KMS-11 (cell line): ENCODE measurements around the gene AADACL3.

Experiments used
- H2AFZ ChIP-seq: fragments of 200-600 bp; sonication (generic); 2 replicates; pipeline ENCODE4 v1.6.1; 2016; ENCODE audit warnings: antibody characterized with exemption, mixed run types, low read depth
- H3K27ac ChIP-seq: fragments of 200-600 bp; sonication (generic); 2 replicates; pipeline ENCODE4 v1.6.1; 2016; ENCODE audit warnings: mild to moderate bottlenecking, mixed run types
- H3K27me3 ChIP-seq: fragments of 200-600 bp; sonication (generic); 2 replicates; pipeline ENCODE4 v1.6.1; 2017; ENCODE audit warnings: mild to moderate bottlenecking, low read depth, mixed run types, moderate library complexity; ENCODE audit not compliant: insufficient read depth
- H3K36me3 ChIP-seq: fragments of 200-600 bp; sonication (generic); 2 replicates; pipeline ENCODE4 v1.6.1; 2017; ENCODE audit warnings: mild to moderate bottlenecking, mixed run types; ENCODE audit not compliant: insufficient read depth
- H3K4me1 ChIP-seq: fragments of 200-600 bp; sonication (generic); 2 replicates; pipeline ENCODE4 v1.6.1; 2016; ENCODE audit warnings: mild to moderate bottlenecking, low read depth, mixed run types; ENCODE audit not compliant: poor library complexity, severe bottlenecking
- H3K4me2 ChIP-seq: fragments of 200-600 bp; sonication (generic); 2 replicates; pipeline ENCODE4 v1.7.0; 2016; ENCODE audit warnings: mild to moderate bottlenecking, mixed run types
- H3K4me3 ChIP-seq: fragments of 200-600 bp; sonication (generic); IDR thresholded peaks from 2 replicates; pipeline ENCODE4 v1.6.1; 2017; ENCODE audit warnings: low read depth, low read length, mixed read lengths; ENCODE audit not compliant: insufficient read depth
- H3K79me2 ChIP-seq: fragments of 200-600 bp; sonication (generic); 2 replicates; pipeline ENCODE4 v1.6.1; 2016; ENCODE audit warnings: low read depth, mixed run types; ENCODE audit not compliant: insufficient read depth
- H3K9ac ChIP-seq: fragments of 200-600 bp; sonication (generic); 2 replicates; pipeline ENCODE4 v1.6.1; 2016; ENCODE audit warnings: mild to moderate bottlenecking, mixed run types
- H4K20me1 ChIP-seq: fragments of 200-600 bp; sonication (generic); 2 replicates; pipeline ENCODE4 v1.6.1; 2016; ENCODE audit warnings: mild to moderate bottlenecking, mixed run types; ENCODE audit not compliant: insufficient read depth
- TF ChIP-seq, protein P1 (sequence below): fragments of 200-600 bp; sonication (generic); conservative IDR thresholded peaks from 2 replicates; pipeline ENCODE4 v1.6.1; 2017; ENCODE audit warnings: low read depth, mild to moderate bottlenecking, antibody characterized with exemption, low read length, moderate library complexity, mixed read lengths

The AADACL3 gene

DNA sequence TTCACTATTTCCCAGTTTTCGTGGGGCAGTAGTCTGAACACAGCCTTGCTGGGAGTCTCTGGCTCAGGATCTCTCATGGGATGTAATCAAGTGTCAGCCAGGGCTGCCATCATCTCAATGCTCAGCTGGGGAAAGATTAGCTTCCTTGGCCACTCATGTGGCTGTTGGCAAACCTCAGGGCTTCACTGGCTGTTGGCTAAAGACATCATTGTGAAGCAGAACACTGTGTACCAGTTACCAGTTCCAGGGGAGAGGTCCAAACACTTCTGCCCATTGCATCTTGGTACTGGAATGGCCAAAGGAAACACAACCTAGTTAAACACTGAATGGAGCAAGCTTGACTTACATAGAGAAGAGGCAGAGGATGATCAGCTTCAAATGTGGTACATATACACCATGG, 38.3 kb upstream of the AADACL3 start:
- Histone ChIP-seq H3K4me2 (no peak overlapping the region), H3K27ac (no peak overlapping the region), H3K79me2 (no peaks in the 10 kb centered on the region), H3K27me3 (no peaks in the 10 kb centered on the region), H3K4me3 (no peak overlapping the region), H2AFZ (no peak overlapping the region), H3K4me1 (no peaks in the 10 kb centered on the region), H3K36me3 (no peaks in the 10 kb centered on the region), H4K20me1 (no peaks in the 10 kb centered on the region), H3K9ac (no peak overlapping the region)
- TF ChIP-seq, protein P1, sequence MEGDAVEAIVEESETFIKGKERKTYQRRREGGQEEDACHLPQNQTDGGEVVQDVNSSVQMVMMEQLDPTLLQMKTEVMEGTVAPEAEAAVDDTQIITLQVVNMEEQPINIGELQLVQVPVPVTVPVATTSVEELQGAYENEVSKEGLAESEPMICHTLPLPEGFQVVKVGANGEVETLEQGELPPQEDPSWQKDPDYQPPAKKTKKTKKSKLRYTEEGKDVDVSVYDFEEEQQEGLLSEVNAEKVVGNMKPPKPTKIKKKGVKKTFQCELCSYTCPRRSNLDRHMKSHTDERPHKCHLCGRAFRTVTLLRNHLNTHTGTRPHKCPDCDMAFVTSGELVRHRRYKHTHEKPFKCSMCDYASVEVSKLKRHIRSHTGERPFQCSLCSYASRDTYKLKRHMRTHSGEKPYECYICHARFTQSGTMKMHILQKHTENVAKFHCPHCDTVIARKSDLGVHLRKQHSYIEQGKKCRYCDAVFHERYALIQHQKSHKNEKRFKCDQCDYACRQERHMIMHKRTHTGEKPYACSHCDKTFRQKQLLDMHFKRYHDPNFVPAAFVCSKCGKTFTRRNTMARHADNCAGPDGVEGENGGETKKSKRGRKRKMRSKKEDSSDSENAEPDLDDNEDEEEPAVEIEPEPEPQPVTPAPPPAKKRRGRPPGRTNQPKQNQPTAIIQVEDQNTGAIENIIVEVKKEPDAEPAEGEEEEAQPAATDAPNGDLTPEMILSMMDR, result no peak

GRCh38 chr1:12678350-12678749, 37.6 kb upstream of the AADACL3 start:
- no peaks in the 10 kb centered on the region for H3K36me3 ChIP-seq
- H4K20me1 ChIP-seq, result no peaks in the 10 kb centered on the region
- H3K79me2 ChIP-seq, result no peaks in the 10 kb centered on the region
- TF ChIP-seq, protein P1, result no peak
- H3K4me1 ChIP-seq, result no peaks in the 10 kb centered on the region
- no peak overlapping the region for H3K27ac ChIP-seq
- H3K9ac ChIP-seq, result no peak overlapping the region
- no peaks in the 10 kb centered on the region for H3K27me3 ChIP-seq
- no peak overlapping the region for H3K4me3 ChIP-seq
- H2AFZ ChIP-seq, result no peak overlapping the region
- no peak overlapping the region for H3K4me2 ChIP-seq

DNA sequence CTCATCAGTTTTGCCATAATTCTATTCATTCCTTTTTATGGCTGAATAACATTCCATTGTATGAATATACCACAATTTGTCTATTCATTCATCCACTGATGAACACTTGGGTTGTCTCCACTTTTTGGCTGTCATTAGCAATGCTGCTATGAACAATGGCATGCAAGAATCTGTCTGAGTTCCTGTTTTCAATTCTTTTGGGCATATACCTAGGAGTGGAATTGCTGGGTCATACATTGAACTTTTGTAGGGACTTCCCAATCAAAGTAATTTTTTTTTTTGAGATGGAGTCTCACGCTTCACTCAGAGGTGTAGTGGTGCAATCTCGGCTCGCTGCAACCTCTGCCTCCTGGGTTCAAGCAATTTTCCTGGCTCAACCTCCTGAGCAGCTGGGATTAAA, 37.1 kb upstream of the AADACL3 start:
- Histone ChIP-seq H3K27me3 (no peaks in the 10 kb centered on the region), H3K4me3 (no peak overlapping the region), H2AFZ (no peak overlapping the region), H3K9ac (no peak overlapping the region), H3K79me2 (no peaks in the 10 kb centered on the region), H3K27ac (no peak overlapping the region), H3K4me2 (no peak overlapping the region), H3K4me1 (no peaks in the 10 kb centered on the region), H4K20me1 (no peaks in the 10 kb centered on the region), H3K36me3 (no peaks in the 10 kb centered on the region)
- TF ChIP-seq, protein P1, result no peak

- no peaks in the 10 kb centered on the region; the same call in 1 of the 2 replicates for H3K27me3 ChIP-seq
- no peaks in the 10 kb centered on the region for H3K36me3 ChIP-seq
- no peaks in the 10 kb centered on the region for H3K4me1 ChIP-seq
- H3K4me2 ChIP-seq, result no peak overlapping the region
- no peaks in the 10 kb centered on the region for H4K20me1 ChIP-seq
- TF ChIP-seq, protein P1, result no peak
- H2AFZ ChIP-seq, result no peak overlapping the region
- H3K79me2 ChIP-seq, result no peaks in the 10 kb centered on the region
- H3K4me3 ChIP-seq, result no peak overlapping the region
- H3K9ac ChIP-seq, result no peak overlapping the region
- no peak overlapping the region for H3K27ac ChIP-seq
These were observed 25.8 kb upstream of the AADACL3 start for GRCh38 chr1:12690156-12690555.
